Neural progenitor cell (in vitro differentiated cells): ENCODE results near the gene MKI67.

Experiments
- CTCF ChIP-seq: fragments of 200-600 bp; sonication (generic); IDR thresholded peaks from 2 replicates; pipeline ENCODE4 v1.5.1; 2017; ENCODE audit warnings: antibody characterized with exemption, mild to moderate bottlenecking
- EZH2phosphoT487 ChIP-seq: fragments of 200-600 bp; sonication (generic); IDR thresholded peaks from 2 replicates; pipeline ENCODE4 v1.6.1; 2017; ENCODE audit warnings: antibody characterized with exemption

GRCh38 chr10:128084364-128084763 is 41.9 kb downstream of the MKI67 start:
- TF ChIP-seq CTCF (no peak), EZH2phosphoT487 (no peak)
